T-helper 2 cell (primary cell): ENCODE results near the gene PTAR1.
A peak's percentile ranks its signal among the peaks of the same experiment; 100 is the strongest.
"Not testable (repeated sequence)": the region's sequence is repeated elsewhere in the genome, so short reads cannot be mapped to it uniquely, and the experiment has no call there.

Experiments
- DNase-seq, 5 experiments: peaks; one replicate each; pipeline versions ENCODE4 v3.0.0 to v3.0.0-alpha.2; 2012 to 2022
- total RNA-seq, 2 donors: gene quantifications; one replicate each; lab custom pipeline; 2026; lab: John Stamatoyannopoulos, UW

PTAR1 gene, protein sequence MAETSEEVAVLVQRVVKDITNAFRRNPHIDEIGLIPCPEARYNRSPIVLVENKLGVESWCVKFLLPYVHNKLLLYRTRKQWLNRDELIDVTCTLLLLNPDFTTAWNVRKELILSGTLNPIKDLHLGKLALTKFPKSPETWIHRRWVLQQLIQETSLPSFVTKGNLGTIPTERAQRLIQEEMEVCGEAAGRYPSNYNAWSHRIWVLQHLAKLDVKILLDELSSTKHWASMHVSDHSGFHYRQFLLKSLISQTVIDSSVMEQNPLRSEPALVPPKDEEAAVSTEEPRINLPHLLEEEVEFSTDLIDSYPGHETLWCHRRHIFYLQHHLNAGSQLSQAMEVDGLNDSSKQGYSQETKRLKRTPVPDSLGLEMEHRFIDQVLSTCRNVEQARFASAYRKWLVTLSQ
- 91.0 to 141 reads per million in 2 donors for total RNA-seq

GRCh38 chr9:69759421-69760277, at the start of gene PTAR1:
Gene PTAR1, minus strand, starts transcription at chr9:69760011. Its CDS starts 73 bp downstream, at chr9:69759938.
- peak; percentile 75 to 96 (median 81) for DNase-seq

GRCh38 chr9:69809304-69809863, 49.6 kb upstream of the PTAR1 start:
- peak in 1 of 5 experiments; percentile 75 for DNase-seq

- DNase-seq = no peak
These were observed 46.8 kb upstream of the PTAR1 start for GRCh38 chr9:69806627-69807026.

DNA sequence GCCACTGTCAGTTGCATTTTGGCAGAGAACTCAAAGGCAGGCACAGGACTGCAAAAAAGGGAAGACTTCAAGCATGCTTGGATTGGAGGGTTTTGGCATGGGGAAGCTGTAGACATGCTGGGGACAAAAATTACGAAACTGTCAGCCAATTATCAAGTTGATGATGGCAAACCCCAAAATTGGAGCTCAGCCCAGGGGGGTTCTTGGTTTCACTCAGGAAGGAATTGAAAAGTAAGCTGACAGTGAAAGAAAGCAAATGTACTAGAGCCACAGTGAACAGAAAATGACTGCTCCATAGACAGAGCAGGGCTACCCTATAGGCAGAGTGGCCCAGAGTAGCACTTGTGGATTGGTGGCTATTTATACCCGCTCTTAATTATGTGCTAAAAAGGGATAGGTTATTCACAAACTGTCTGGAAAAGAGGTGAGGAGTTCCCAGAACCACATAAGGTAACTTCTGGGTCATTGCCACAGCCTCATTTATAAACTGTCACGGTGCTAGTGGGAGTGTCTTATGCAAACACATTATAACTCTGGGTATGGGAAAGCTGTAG, 46.2 kb upstream of the PTAR1 start:
- DNase-seq = no peak

GRCh38 chr9:69801989-69802388, 42.2 kb upstream of the PTAR1 start:
- DNase-seq = no peak

DNA sequence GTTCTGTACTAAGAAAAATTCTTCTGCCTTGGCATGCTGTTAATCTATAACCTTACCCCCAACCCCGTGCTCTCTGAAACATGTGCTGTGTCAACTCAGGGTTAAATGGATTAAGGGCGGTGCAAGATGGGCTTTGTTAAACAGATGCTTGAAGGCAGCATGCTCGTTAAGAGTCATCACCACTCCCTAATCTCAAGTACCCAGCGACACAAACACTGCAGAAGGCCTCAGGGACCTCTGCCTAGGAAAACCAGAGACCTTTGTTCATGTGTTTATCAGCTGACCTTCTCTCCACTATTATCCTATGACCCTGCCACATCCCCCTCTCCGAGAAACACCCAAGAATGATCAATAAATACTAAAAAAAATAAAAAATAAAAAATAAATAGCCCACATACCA, 40.2 kb upstream of the PTAR1 start:
- DNase-seq = not testable (repeated sequence)

- not testable (repeated sequence) for DNase-seq
These were observed 39.7 kb upstream of the PTAR1 start for GRCh38 chr9:69799521-69799920.

- DNase-seq = no peak
These were observed 38.9 kb upstream of the PTAR1 start for GRCh38 chr9:69798744-69799143.

- no peak for DNase-seq
These were observed 37.9 kb upstream of the PTAR1 start for GRCh38 chr9:69797675-69798074.

DNA sequence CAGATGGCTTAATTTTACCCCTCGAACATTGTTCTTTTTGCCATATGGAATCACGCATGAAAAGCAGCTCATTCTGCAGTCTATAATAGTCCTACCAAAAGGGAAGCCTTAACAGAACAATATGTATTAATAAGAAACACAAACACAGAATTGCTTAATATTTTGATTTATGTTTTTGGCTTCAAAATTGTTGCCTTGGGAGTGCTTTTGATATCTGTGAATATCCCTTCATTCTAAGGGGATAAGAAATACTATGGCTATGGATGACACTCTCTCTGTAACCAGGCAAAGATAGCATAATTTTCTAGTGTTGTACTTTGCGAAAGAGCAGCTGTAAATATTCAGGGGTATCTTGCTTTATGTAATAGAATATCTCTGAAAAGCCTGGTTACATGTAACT, 34.5 kb upstream of the PTAR1 start:
- no peak for DNase-seq

DNA sequence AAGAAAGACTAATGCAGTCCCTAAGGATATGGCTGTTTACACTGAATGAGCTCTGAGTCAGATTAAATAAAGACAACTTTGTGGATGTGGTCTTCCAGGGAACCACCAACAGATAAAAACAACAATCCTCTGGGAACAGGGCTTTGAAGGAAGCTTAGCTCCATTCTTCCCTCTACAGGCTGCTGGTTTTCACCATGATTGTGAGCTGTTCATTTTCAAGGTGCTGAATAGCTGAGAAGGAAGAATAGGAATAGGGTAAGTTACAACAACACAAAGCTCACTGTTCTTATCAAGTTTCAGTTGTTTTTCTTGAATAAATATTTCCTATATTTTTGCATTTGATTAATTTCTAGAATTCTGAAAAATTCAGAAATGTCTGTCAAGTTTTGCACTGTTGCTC, 25.9 kb upstream of the PTAR1 start:
- no peak for DNase-seq

DNA sequence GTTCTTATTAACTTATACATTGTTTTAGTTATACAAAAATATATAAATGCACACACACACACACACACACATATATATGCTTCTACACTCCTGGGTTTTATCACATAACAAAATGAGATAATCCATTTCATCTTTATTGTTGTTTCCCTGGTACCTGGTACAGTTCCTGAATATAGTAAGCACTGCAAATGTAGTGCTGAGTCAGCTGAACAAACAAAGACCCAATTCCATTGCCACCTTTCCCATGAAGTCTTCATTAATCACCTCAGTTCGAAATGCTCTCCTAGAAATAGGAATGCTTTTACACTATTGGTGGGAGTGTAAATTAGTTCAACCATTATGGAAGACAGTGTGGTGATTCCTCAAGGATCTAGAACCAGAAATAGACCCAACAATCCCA, 13.4 kb upstream of the PTAR1 start:
- no peak for DNase-seq

GRCh38 chr9:69771775-69772418, 12.1 kb upstream of the PTAR1 start:
- no peak for DNase-seq

GRCh38 chr9:69768716-69769115, 8.9 kb upstream of the PTAR1 start:
- DNase-seq = no peak

- DNase-seq = no peak
These were observed 8.3 kb upstream of the PTAR1 start for GRCh38 chr9:69768101-69768500.

DNA sequence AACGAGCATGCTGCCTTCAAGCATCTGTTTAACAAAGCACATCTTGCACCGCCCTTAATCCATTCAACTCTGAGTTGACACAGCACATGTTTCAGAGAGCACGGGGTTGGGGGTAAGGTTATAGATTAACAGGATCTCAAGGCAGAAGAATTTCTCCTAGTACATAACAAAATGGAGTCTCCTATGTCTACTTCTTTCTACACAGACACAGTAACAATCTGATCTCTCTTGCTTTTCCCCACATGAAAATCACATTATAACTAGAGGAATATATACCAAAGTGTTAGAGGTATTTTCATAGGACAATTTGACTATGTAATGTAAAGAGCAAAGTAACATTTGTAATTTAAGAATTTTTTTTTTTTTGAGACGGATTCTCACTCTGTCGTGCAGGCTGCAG, 4.1 kb upstream of the PTAR1 start:
- DNase-seq = not testable (repeated sequence)

GRCh38 chr9:69762527-69762926, 2.7 kb upstream of the PTAR1 start:
- DNase-seq = no peak

DNA sequence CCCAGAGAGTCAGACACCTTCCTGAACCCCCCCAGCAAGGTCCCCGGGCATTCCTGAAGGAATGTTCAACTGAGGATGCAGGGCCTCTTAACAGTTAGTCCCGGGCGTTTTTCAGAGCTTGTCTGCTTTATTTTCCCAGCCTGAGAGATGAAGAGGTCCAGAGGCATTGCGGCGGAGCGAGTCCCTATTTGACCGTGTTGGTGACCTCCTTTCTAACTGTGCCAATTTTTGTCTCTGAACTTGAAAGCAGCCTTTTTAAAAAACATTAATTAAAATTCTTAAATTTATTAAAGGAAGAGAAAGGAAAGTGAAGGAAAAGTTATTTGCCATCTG, 433 bp upstream of the PTAR1 start:
- no peak for DNase-seq

DNA sequence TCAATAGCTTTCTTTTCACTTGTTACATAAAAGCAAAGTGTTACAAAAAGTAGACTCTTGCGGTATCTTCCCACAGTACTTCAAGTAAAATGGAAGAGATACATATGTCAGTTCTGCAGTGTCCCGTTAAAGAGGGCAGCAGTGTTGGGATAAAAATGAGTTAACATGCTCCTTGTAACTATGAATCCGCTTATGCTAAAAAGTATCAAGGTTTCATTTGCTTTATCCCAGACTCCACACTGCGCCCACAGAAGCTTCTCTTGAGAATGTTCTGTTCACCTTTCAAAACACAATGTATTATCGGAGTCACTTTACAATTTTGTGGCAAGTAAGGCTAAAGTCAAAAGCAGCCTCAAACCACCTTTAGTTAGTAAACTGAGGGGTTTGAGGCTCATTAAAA, 790 bp downstream of the PTAR1 start:
- peak in 1 of 5 experiments; percentile 38 for DNase-seq

DNA sequence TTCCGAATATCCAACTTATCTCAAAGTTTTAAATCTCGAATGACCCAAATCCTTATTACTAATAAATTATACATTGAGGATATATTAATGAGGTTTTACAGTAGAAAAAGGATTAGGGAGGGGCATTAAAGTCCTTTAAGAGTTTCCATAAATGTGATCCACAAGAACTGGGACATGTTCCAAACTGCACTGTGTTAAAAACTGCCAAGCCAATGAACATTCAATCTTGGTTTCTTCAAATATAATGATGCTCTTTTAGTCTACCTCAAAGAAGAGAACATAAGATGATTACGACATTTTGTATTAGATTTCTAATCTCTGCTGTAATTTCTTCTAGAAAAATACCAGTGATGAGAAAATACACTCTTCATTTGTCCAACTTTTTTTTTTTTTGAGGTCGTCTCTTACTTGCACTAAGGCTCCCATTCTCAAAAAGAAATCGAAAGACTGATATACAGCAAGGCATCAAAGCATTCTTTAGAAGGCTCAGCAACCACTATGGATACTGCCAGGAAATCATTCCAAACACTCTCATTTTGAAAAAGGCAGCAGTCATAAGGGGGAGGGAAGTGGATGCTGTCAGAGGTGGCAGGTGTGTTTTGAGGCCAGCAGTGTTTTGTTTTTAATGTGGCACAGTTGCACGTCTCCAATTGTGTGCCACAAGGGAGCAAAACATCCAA, 1.7 kb downstream of the PTAR1 start:
- peak in 1 of 5 experiments; percentile 61 for DNase-seq

DNA sequence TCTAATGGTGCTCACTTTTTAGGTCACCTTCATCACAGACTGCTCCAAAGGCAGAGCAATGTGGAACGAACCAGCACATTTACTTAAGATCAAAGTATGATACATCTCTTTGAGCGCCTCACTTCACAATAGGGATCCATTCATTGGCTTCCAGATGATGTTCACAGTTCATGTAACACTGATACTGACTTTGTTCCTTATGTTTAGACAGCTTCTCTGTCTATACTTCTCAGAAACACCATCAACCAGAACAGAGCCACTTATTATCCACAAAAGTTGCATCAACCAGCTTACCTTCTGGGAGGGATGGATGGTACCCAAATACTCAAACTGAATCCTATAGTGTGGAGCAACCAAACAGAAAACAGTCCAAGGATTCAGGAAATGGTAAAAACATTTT, 4.6 kb downstream of the PTAR1 start:
- DNase-seq = no peak

GRCh38 chr9:69753830-69754229, 6.0 kb downstream of the PTAR1 start:
- no peak for DNase-seq
